GM18505 (cell line): Measurements from ENCODE around the gene DNAJB9.
"Not testable (repeated sequence)": the region's sequence is repeated elsewhere in the genome, so short reads cannot be mapped to it uniquely, and the experiment has no call there.

Experiments
- ATAC-seq: cut with Tn5 transposase; IDR thresholded peaks from one replicate; pipeline ENCODE4 v1.9.1; 2021; ENCODE audit not compliant: unreplicated experiment
- POLR2A ChIP-seq: IDR thresholded peaks from 4 replicates; pipeline ENCODE4 v1.6.1; 2011; ENCODE audit warnings: borderline replicate concordance; ENCODE audit not compliant: insufficient read depth, insufficient read length; ENCODE audit errors: extremely low read depth

DNAJB9 gene

DNA sequence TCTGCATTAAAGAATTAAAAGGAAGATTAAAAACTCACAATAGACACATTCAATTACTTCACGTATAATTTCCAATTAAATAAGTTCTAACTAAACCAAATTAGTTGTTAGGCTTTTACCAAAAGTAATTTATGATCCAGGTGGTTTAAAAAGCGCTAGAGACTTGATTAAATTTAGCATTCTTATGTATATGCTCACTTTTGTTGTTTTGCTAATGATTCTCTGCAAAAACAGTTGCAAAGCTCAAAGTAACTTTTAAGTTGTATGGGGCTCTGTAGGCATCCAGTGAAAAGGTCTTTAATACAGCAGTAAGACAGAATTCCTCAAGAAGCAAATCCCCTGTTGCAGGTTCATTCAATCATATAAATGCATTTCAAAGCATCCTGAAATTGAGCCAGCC is 28.2 kb upstream of the DNAJB9 start:
- no peak for ATAC-seq
- no peak for TF ChIP-seq POLR2A

DNA sequence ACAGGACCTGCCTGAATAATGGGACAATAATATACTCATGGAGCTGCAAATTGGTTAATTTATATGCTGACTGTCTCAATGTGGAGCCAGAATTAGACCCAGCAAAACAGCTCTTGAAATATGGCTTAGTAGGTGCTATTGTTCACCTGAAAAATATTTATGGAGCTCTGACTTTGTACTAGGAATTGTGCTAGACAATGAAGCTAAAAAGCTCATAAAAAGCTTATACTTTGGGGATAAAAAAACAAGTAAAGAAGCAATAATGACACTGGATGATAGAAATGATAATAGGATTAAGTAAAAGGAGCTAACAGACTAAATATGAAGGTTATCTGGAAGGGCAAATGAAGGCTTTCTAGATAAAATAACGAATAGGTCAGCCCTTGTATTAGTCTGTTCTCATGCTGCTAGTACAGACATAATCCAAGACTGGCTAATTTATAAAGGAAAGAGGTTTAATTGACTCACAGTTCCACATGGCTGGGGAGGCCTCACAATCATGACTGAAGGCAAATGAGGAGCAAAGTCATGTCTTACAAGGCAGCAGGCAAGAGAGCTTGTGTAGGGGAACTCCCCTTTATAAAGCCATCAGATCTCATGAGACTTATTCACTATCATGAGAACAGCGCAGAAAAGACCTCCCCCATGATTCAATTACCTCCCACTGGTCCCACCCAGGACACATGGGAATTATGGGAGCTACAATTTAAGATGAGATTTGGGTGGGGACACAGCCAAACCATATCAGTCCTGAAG is 21.4 kb upstream of the DNAJB9 start:
- ATAC-seq = not testable (repeated sequence)

DNA sequence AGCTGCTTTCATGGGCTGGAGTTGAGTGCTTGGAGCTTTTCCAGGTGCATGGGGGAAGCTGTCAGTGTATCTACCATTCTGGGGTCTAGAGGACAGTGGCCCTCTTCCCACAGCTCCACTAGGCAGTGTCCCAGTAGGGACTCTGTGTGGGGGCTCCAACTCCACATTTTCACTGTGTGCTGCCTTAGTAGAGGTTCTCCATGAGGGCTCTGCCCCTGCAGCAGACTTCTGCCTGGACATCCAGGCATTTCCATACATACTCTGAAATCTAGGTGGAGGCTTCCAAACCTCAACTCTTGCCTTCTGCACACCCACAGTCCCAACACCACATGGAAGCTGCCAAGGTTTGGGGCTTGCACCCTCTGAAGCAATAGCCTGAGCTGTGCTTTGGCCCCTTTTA is 13.0 kb upstream of the DNAJB9 start:
- ATAC-seq = not testable (repeated sequence)

DNA sequence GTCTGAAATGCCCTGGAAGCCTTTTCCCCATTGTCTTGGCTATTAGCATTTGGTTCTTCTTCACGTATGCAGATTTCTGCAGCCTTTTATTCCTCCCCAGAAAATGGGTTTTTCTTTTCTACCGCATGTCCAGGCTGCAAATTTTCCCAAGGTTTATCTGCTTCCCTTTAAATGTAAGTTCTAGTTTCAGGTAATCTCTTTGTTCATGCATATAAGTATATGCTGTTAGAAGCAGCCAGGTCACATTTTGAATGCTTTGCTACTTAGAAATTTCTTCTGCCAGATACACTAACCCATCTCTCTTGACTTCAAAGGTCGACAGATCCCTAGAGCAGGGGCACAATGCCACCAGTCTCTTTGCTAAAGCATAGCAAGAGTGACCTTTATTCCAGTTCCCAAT is 12.5 kb upstream of the DNAJB9 start:
- no peak for ATAC-seq
- no peak for TF ChIP-seq POLR2A

DNA sequence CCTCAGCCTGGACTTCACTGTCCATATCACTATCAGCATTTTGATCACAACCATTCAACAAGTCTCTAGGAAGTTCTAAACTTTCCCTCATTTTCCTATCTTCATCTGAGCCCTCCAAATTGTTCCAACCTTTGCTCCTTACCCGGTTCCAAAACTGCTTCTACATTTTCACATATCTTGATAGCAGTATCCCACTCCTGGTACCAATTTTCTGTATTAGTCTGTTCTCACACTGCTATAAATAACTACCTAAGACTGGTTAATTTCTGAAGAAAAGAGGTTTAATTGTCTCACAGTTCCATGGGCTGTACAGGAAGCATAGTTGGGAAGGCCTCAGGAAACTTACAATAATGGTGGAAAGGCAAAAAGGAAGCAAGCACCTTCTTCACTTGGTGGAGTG is 12.1 kb upstream of the DNAJB9 start:
- TF ChIP-seq POLR2A = no peak
- ATAC-seq = no peak

DNA sequence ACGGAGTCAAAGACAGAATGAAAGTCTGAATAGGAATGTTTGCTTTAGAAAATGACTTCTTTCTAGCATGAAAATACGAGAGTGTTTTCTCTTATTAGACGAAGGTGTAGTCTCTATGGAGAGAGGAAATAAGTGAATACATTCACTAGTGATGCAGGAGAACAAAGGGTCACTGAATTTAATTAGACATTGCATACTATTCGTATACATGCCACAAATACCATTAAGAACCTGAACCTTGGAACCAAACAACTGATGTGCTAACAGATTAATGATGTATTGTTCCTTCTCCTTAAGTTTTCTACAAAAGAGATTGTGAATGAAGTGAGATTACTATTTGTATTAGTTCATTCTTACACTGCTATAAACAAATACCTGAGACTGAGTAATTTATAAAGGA is 10.4 kb upstream of the DNAJB9 start:
- ATAC-seq = no peak
- TF ChIP-seq POLR2A = no peak

DNA sequence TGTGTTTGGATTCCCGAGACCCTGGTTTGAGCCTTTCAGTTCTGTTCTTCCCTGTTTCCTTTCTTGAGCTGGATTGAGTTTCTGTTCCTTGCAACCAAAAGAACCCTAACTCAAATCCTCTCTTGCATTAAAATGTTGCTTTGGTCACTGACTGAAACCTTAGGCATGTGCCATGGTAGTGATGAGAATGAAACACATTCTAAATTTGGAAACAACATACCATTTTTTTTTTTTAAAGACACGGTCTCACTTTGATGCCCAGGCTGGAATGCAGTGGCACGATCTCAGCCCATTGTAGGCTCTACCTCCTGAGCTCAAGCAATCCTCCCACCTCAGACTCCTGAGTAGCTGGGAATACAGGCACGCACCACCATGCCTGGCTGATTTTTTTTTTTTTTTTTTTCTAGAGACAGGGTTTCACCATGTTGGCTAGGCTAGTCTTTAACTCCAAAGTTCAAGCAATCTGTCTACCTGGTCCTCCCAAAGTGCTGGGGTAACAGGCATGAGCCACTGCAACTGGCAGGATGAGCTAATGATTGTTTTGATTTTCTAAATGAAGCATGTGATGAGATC is 8.5 kb upstream of the DNAJB9 start:
- ATAC-seq = no peak
- TF ChIP-seq POLR2A = no peak

DNA sequence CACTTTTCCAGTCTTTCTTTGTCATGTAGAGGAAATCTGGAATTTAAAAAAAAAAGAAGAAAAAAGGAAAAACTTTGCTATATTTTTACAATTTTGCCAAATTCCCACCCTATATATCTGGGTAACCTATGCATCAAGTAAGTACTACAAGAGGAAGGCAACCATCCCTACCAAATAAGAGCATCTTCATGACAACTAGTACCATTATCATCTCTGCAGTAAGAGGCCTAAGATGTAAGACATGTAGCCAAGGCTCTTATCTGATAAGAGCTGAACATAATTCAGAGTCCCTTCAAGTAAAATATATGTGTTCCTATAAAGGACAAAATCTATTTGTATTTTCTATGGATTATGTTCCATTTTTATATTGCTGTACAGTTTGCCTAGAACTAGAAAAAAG is 3.7 kb upstream of the DNAJB9 start:
- no peak for ATAC-seq
- no peak for TF ChIP-seq POLR2A

DNA sequence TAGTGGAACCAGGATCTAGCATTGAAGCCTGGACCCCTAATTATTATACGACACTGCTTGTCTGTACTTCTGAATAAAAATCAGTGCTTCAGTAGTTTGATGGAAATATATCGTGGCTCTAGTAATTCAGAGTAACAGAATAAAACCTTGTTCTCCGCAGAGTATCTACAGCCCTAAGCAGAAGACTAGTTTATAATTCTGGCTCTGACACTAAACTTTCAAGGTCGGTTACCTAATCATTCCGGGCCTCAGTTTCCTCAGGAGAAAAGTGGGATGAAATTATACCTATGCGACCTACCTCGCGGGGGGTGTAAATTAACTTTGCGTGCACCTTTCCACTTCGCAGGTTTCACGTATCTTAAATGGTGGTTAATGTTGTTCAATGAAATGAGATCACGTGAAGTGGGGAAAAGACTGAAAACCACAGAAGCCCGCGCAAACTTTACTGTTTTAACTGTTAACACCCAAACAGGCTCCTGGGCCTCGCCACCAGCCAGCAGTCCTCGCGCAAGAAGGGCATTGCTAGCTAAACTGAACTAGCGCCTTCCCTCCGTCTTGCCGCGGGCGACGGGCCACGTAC is 783 bp upstream of the DNAJB9 start:
- no peak for ATAC-seq
- no peak for TF ChIP-seq POLR2A

DNA sequence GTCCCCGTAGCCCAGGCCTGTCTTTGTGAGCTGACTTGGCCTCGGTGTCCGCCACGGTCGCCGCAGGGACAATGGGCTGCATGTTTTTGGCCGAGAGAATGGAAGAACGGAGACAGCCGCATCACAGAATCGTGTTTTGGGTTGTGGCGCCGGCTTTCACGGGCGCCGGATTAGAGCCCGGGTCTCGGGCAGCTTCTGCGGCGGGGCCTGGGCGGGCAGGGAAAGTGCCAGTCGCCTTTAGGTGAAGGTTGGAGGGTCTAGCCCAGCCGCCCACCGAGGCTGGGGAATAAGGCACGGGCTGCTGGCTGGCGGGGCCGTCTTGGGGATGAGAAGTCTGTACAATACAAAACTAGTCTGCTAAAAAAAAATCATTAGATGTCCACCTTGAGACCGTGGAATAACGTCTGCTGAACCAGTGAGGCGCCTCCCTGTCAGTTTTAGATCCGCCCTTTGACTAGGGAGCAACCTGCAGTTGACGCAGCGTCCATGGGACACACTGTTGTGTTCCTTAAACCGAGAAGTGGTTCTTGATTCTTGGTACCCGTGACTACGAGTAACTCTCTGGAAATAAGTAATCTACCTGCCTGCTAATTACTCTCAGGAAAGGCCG is 577 bp downstream of the DNAJB9 start:
- ATAC-seq = peak; percentile 23

DNA sequence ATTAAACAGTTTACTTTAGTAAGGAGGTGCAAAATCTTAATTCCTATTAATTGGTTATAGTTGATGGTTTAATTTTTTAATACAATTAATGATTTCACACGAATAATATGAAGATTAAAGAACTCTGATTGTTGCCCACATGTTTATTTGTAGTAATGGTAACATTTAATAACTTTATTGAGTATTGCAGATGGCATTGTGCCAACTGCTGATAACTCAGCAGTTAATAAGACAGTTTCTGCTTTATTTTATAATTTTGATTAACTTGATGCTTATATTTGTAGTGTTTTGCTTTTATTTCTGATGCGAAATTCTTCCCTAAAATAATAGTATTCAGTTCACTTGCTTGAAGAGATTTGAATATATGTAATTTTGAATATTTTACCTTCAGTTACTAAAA is 2.8 kb downstream of the DNAJB9 start:
- no peak for ATAC-seq
- no peak for TF ChIP-seq POLR2A

More for the DNA sequence above, 577 bp downstream of the DNAJB9 start:
- TF ChIP-seq POLR2A = no peak

DNA sequence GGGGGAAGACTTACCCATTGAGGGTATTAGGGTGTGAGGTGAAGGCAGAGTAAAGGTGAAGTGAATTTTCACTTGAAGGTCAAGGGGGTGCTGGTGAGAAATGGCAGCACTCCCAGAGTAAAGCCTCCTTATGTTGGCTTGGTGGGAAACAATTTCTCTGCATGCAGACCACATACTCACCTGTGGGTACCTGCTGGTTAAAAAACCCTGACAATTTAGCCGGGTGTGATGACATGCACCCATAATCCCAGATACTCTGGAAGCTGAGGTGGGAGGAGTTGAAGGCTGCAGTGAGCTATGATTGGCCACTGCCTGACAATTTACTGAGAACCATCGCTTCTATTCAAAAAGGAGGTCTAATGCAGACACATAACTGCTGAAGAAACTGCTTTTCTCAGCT is 5.5 kb downstream of the DNAJB9 start:
- TF ChIP-seq POLR2A = no peak
- no peak for ATAC-seq

DNA sequence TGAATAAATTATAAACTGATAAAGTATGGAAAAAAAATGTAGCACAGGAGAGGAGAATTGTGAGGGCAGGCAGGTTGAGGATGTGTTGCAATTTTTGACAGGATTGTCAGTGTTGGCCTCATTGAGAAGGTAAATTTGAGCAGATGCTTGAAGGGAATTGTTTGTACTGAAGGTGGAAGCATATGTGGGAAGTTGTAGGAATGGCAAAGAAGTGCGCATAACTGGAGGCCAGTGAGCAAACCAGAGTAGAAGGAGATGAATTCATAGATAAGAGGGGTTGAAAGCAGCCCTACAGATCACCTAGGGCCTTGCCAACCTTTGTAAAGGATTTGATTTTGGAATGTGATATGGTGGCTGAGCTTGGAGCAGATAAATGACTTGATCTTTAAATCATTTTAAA is 6.4 kb downstream of the DNAJB9 start:
- TF ChIP-seq POLR2A = no peak

DNA sequence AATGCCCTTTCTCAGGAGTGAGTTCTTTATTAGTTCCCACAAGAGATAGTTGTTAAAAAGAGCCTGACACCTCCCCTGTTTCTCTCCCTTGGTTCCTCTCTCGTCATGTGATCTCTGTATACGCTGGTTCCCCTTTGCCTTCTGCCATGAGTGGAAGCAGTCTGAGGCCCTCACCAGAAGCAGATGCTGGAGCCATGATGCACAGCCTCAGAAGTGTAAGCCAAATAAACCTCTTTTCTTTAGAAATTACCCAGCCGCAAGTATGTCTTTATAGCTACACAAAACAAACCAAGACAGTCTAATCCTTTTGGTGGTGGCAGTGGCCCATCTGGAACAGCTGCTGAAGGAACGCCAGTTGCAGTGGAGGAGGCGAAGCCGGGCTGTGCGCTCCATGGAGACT is 9.3 kb downstream of the DNAJB9 start:
- TF ChIP-seq POLR2A = no peak
- no peak for ATAC-seq

More for the DNA sequence above, 6.4 kb downstream of the DNAJB9 start:
- no peak for ATAC-seq
